Measurements from ENCODE around the gene KNOP1.

GRCh38 chr16:19744670-19745069 lies 26.6 kb upstream of the KNOP1 start:
- TF ChIP-seq CTCF (IDR thresholded peaks at IDR 0.05) (no peak), POLR2A (IDR thresholded peaks at IDR 0.05) (no peak)
